RWPE2 (cell line): Measurements from ENCODE around the gene VWA3B.
A peak's percentile ranks its signal among the peaks of the same experiment; 100 is the strongest.

Source experiments
- ATAC-seq: fragments of 200-7000 bp; cut with Tn5 transposase; 3 replicates; pipeline ENCODE4 v1.9.1; 2021; ENCODE audit warnings: low read depth
- DNase-seq: peaks from one replicate; pipeline ENCODE4 v3.0.0-alpha.2; 2020; ENCODE audit warnings: low spot score
- H3K27ac ChIP-seq: fragments of 450-650 bp; 2 replicates; pipeline ENCODE4 v1.5.1; 2017; ENCODE audit warnings: mild to moderate bottlenecking; ENCODE audit not compliant: poor library complexity, severe bottlenecking
- H3K27me3 ChIP-seq: fragments of 250-450 bp; sonication (Bioruptor Pico); 2 replicates; pipeline ENCODE4 v1.5.1; 2021; ENCODE audit warnings: mild to moderate bottlenecking, moderate library complexity; ENCODE audit not compliant: insufficient read depth, poor library complexity, severe bottlenecking
- H3K36me3 ChIP-seq: fragments of 250-450 bp; sonication (Bioruptor Pico); 2 replicates; pipeline ENCODE4 v1.5.1; 2020; ENCODE audit warnings: low read depth, mild to moderate bottlenecking, moderate library complexity
- H3K4me1 ChIP-seq: fragments of 250-450 bp; sonication (Bioruptor Pico); 2 replicates; pipeline ENCODE4 v1.5.1; 2021; ENCODE audit warnings: mild to moderate bottlenecking, moderate library complexity; ENCODE audit not compliant: insufficient read depth, poor library complexity, severe bottlenecking
- H3K4me3 ChIP-seq: fragments of 250-450 bp; sonication (Bioruptor Pico); 2 replicates; pipeline ENCODE4 v1.5.1; 2021; ENCODE audit warnings: mild to moderate bottlenecking, moderate library complexity; ENCODE audit not compliant: severe bottlenecking
- H3K9me3 ChIP-seq: fragments of 250-450 bp; sonication (Bioruptor Pico); 2 replicates; pipeline ENCODE4 v1.5.1; 2021; ENCODE audit warnings: mild to moderate bottlenecking, moderate library complexity; ENCODE audit not compliant: severe bottlenecking
- TF ChIP-seq, protein P1 (sequence below): fragments of 450-650 bp; IDR thresholded peaks from one replicate; pipeline ENCODE4 v1.5.1; 2017; ENCODE audit warnings: mild to moderate bottlenecking, moderate library complexity; ENCODE audit not compliant: poor library complexity, severe bottlenecking

The VWA3B gene

DNA sequence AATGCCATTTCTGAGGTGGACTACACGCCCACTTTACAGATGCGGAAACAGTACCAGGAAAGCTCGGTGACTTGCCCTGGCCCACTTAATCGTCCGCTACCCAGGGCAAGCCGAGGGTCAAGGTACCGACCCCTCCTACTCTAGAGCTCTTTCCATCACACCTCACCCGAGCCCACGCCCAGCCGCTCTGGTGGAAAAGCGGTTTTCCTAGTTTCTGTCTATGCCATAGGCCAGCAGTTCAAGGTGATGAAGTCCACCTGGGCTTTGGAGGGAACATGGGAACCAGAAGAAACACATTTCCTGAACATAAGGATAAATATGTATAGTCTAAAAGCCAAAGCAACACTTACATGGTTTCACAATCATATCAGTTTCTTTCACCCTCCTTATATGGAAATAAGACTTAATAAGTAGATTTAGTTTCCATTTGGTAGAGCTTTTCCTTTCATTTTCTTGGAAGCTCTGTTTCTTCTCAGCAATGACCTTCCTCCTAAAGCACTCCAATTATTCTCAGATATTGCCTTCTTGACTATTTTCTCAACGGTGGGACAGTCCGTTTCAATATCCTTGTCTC is 567 bp downstream of the VWA3B start:
- Histone ChIP-seq H3K36me3 (no peaks in the 10 kb centered on the region), H3K4me1 (peaks cover 6% of the 10 kb centered on the region), H3K4me3 (peak overlapping the region; percentile 35), H3K27ac (no peak overlapping the region), H3K9me3 (no peaks in the 10 kb centered on the region), H3K27me3 (no peaks in the 10 kb centered on the region)
- TF ChIP-seq, protein P1, sequence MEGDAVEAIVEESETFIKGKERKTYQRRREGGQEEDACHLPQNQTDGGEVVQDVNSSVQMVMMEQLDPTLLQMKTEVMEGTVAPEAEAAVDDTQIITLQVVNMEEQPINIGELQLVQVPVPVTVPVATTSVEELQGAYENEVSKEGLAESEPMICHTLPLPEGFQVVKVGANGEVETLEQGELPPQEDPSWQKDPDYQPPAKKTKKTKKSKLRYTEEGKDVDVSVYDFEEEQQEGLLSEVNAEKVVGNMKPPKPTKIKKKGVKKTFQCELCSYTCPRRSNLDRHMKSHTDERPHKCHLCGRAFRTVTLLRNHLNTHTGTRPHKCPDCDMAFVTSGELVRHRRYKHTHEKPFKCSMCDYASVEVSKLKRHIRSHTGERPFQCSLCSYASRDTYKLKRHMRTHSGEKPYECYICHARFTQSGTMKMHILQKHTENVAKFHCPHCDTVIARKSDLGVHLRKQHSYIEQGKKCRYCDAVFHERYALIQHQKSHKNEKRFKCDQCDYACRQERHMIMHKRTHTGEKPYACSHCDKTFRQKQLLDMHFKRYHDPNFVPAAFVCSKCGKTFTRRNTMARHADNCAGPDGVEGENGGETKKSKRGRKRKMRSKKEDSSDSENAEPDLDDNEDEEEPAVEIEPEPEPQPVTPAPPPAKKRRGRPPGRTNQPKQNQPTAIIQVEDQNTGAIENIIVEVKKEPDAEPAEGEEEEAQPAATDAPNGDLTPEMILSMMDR = no peak
- DNase-seq = no peak
- no peak for ATAC-seq

DNA sequence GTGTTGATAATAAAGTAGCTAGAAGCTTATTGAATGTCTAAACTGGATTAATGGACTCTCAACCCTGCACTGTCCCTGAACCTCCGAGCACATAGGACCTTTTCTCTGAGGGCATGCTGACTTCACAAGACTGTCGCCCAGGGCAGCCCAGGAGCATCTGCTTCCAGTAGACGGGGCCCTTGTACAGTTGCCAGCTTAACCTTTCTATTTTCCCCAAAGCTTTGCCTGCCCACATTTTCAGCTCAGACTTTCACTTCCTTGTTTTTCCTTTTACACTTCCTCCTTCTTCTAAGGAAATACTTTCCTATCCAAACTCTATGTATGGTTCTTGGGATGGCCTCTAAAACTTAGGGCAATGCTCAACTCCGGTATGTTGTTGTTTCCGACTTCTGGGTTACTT is 1.3 kb downstream of the VWA3B start:
- Histone ChIP-seq H3K9me3 (no peaks in the 10 kb centered on the region), H3K36me3 (no peaks in the 10 kb centered on the region), H3K27me3 (no peaks in the 10 kb centered on the region), H3K4me3 (no peak overlapping the region), H3K27ac (no peak overlapping the region), H3K4me1 (peaks cover 6% of the 10 kb centered on the region)
- no peak for ATAC-seq
- TF ChIP-seq, protein P1 = no peak
- no peak for DNase-seq

DNA sequence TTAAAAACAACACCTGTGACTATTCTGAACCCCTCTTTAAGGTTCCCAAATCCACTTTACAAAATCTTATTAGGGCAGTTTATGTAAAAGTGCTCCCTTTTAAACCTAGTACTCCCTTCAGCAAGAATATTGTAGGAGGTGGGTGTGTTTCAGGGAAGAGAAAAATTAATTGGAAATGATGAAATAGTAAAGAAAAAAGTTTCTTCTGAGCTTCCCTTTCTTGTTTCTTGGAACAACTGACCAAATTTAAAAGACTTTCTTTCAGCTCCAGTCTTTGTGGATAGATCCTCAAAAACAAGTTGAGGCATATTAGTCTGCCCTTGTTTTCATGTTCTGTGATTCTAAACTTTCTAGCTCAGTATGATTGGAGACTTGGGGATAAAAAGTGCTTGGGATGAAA is 3.0 kb downstream of the VWA3B start:
- peaks cover 6% of the 10 kb centered on the region for H3K4me1 ChIP-seq
- H3K27me3 ChIP-seq = no peaks in the 10 kb centered on the region
- TF ChIP-seq, protein P1 = no peak
- no peaks in the 10 kb centered on the region for H3K36me3 ChIP-seq
- DNase-seq (no peak), ATAC-seq (no peak)
- H3K9me3 ChIP-seq = no peaks in the 10 kb centered on the region
- no peak overlapping the region for H3K4me3 ChIP-seq
- no peak overlapping the region for H3K27ac ChIP-seq

DNA sequence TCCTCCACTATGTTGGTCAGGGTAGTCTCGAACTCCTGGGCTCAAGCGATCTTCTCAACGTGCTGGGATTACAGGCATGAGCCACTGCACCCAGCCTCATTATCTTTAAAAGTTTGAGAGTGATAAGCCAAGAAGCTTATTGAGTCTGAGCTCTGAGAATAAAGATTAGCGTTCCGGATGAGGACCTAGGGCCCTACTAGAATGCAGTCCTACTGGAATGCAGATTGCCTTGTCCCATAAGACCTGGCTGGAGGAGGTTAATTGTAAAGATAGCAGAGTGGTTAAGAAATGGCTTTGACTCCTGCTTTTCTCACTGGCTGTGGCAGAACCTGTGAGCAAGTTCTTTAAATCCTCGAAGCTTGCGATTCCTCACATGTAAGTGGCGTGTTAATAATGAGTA is 4.0 kb downstream of the VWA3B start:
- TF ChIP-seq, protein P1 = no peak
- no peak overlapping the region for H3K27ac ChIP-seq
- no peak overlapping the region for H3K4me3 ChIP-seq
- H3K36me3 ChIP-seq = no peaks in the 10 kb centered on the region
- H3K4me1 ChIP-seq = peaks cover 4% of the 10 kb centered on the region
- ATAC-seq (no peak), DNase-seq (no peak)
- H3K27me3 ChIP-seq = no peaks in the 10 kb centered on the region
- H3K9me3 ChIP-seq = peaks cover 2% of the 10 kb centered on the region

DNA sequence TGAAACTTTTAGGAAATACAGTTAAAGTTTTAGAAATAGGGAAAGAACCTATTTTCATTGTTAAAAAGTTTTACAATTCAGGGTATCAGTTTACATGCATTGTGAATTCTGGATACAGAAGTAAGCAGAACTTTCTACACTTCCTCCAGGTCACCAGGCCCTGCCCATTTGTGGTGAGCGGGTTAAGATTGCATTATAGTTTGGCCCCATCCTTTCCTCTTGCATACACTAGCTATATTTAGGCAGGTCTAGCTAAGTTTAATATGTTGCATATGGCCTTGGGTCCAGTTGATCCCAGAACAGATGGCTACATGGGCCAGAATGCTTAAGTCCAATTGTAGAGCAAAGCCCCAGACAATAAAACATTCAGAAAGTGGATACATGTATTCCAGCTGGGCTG is 4.8 kb downstream of the VWA3B start:
- no peak for DNase-seq
- ATAC-seq = no peak
- no peak overlapping the region for H3K4me3 ChIP-seq
- no peaks in the 10 kb centered on the region for H3K36me3 ChIP-seq
- TF ChIP-seq, protein P1 = no peak
- H3K4me1 ChIP-seq = no peaks in the 10 kb centered on the region
- no peak overlapping the region for H3K27ac ChIP-seq
- no peaks in the 10 kb centered on the region for H3K27me3 ChIP-seq
- peaks cover 2% of the 10 kb centered on the region for H3K9me3 ChIP-seq
